Psoas muscle (tissue), 8 donors: ENCODE results near the gene ADCK1. TPM values are rescaled to one million over a fixed set of nuclear protein-coding genes. Genes with fewer than 3 reads are reported as not detected.

Source experiments
- ATAC-seq, 4 donors: fragments of 200-7000 bp; cut with Tn5 transposase; one replicate each; pipeline ENCODE4 v1.9.1; 2020; ENCODE audit warnings: moderate library complexity in 3 of 4, mild to moderate bottlenecking in 2 of 4
- DNase-seq, 2 donors: peaks; one replicate each; pipeline ENCODE4 v3.0.0-alpha.2; 2020
- H3K27ac ChIP-seq: fragments of 200-600 bp; one replicate; pipeline ENCODE4 v1.8.0; 2022
- H3K27me3 ChIP-seq, 3 donors: fragments of 200-600 bp in 1 of 3; one replicate each; pipeline versions ENCODE4 v1.6.1 to v1.8.0; 2013 to 2022; ENCODE audit warnings: low read length in 2 of 3, mild to moderate bottlenecking in 2 of 3, moderate library complexity in 1 of 3; ENCODE audit not compliant: insufficient read depth in 3 of 3
- H3K36me3 ChIP-seq, 2 donors: fragments of 200-600 bp in 1 of 2; one replicate each; pipeline versions ENCODE4 v1.6.1 to v1.8.0; 2013 to 2022; ENCODE audit warnings: low read depth in 1 of 2, mild to moderate bottlenecking in 1 of 2, moderate library complexity in 1 of 2; ENCODE audit not compliant: insufficient read depth in 1 of 2
- H3K4me1 ChIP-seq: fragments of 200-600 bp; one replicate; pipeline ENCODE4 v1.8.0; 2022
- H3K4me3 ChIP-seq: fragments of 200-600 bp; one replicate; pipeline ENCODE4 v1.8.0; 2022; ENCODE audit warnings: mild to moderate bottlenecking
- H3K9me3 ChIP-seq: fragments of 200-600 bp; one replicate; pipeline ENCODE4 v1.8.0; 2022
- WGBS, 3 donors: extraction: QIAGEN DNeasy Blood & Tissue Kit; methylation state at CpG; one replicate each; pipeline versions ENCODE4 v1.1.6 to v1.1.7; 2013; 5-methylcytosine and 5-hydroxymethylcytosine counted together
- intact Hi-C, 2 donors: fragments of 100-400 bp; cut with DNase I; formaldehyde crosslinking; loops; one replicate each; pipeline versions ENCODE4 v1.11.0 to v1.14.2; 2022
- polyA plus RNA-seq, 3 donors: library from polyadenylated mRNA; stranded (reverse); fragments of 200-250 nt; gene quantifications; one replicate each; pipeline ENCODE4 v1.2.3, GENCODE V29; 2013
- total RNA-seq, 4 donors: library from RNA; stranded (reverse); fragmentation: NEBNext Ultra II Directional in 2 of 4; extraction: Animal tissue kit (Norgen Biotek cat#: 25700) in 2 of 4; gene quantifications; one replicate each; pipeline versions ENCODE4 v1.2.1 to v1.2.4, GENCODE V29; 2021 to 2023
- TF ChIP-seq, protein P1 (sequence below): fragments of 200-600 bp; IDR thresholded peaks from one replicate; pipeline ENCODE4 v1.8.0; 2022; ENCODE audit warnings: antibody characterized with exemption
- donor health status: healthy with polysubstance abuse.
- donor health status: DM: no; HTN: no; CAD: no; lungs with moderate emphysema.
- donor health status: Bipolar disorder and iron deficiency.
- donor health status: healthy.
- donor health status: DM: yes; HTN: yes; CAD: no.
- donor health status: DM: no; HTN: no; CAD: no.
- donor health status: DM: no; HTN: no; CAD: no.
- donor health status: DM: yes; HTN: yes; CAD: no.

Gene ADCK1
- total and polyA plus RNA-seq, 7 donors: 3.8 to 9.1 (median 6.6) TPM

DNA sequence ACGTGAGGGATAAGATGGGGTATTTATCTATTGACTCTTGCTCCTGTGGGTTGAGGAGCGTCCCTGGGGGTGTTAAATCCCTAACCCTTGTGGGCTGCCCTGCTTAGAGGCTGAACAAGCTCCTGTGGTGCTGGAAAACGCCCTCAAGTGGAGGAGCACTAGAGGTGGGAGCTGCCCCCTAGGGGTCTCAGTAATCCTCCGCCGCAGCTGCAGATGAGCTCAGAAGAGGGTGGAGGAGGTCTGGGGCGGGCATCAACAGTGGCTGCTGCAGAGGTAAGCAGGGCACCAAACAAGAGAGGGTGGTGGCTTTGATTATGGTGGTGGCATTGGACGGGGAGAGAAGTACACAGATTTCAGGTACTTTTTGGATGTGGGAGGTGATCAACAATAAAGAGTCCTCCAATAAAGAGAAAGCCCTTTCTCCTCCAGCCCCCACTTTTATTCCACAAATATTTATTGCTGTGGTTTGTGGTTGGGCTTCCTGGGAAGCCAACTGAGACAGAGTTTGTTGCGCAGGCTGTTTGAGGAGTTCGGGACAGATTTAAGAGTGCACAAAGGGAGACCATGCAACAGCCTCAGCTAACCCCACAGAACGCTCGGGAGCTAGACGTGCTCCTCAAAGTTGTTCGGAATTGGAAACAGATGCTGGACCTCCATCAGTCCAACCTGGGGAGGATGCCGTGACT lies 179.9 kb downstream of the ADCK1 start:
- H3K4me3 ChIP-seq: no peak overlapping the region
- no peaks in the 10 kb centered on the region for H3K4me1 ChIP-seq
- intact Hi-C loops: no loop called here
- ATAC-seq (no peak), DNase-seq (no peak)
- no peaks in the 10 kb centered on the region for H3K9me3 ChIP-seq
- 60 to 62% (median 61%) methylated on average over 14 of the region's 14 CpGs for WGBS, 3 donors
- TF ChIP-seq, protein P1, sequence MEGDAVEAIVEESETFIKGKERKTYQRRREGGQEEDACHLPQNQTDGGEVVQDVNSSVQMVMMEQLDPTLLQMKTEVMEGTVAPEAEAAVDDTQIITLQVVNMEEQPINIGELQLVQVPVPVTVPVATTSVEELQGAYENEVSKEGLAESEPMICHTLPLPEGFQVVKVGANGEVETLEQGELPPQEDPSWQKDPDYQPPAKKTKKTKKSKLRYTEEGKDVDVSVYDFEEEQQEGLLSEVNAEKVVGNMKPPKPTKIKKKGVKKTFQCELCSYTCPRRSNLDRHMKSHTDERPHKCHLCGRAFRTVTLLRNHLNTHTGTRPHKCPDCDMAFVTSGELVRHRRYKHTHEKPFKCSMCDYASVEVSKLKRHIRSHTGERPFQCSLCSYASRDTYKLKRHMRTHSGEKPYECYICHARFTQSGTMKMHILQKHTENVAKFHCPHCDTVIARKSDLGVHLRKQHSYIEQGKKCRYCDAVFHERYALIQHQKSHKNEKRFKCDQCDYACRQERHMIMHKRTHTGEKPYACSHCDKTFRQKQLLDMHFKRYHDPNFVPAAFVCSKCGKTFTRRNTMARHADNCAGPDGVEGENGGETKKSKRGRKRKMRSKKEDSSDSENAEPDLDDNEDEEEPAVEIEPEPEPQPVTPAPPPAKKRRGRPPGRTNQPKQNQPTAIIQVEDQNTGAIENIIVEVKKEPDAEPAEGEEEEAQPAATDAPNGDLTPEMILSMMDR: no peak
- H3K27me3 ChIP-seq: peaks cover 0 to 27% (median 6%) of the 10 kb centered on the region in 3 donors
- no peaks in the 10 kb centered on the region for H3K36me3 ChIP-seq
- no peak overlapping the region for H3K27ac ChIP-seq

DNA sequence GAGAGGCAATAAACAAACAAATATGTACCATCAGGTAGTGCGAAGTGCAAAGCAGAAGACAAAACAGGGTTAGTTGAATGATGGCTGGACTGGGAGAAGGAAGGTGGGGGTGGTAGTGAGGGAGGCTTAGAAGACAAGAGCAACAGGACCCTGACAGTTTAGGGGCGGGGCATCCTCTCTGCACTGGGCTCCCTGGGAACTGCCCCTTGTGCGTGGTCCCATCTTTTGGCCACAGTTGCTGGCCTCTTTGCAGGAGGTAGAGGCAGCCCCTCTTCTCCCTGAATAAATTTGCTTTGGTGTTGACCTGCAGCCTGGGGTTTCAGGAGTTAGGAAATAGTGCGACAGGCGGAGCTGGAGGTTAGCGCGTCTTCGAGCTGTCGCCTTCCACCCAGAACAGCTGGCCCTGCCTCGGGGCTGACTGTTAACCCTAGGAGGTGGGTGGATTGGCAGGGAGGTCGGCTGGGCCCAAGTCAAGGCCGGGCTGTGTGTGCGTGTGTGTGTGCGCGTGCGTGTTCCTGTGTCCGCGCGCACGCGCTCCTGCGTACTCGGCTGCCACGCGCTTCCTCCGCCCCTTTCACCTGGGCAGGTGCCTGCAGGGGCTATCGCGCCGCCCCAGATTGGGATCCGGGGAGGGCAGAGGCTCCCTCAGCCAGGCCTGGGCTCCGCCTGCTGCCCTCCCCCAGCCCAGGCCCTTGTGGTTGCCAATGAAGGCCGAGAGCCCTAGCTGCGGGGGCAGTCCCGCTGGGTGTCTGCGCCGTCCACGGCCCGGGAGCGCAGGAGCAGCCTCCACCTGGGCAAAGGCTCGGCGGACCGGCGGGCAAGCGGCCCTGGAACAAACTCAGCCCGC lies 180.8 kb downstream of the ADCK1 start:
- intact Hi-C loops: no loop called here
- peak in 1 of 2 donors; percentile 19 for DNase-seq
- 5 to 9% (median 8%) methylated on average over 37 to 45 of the region's 45 CpGs for whole genome bisulfite sequencing, 3 donors

More for the DNA sequence above, 180.8 kb downstream of the ADCK1 start:
- Histone ChIP-seq H3K27me3 (peaks cover 0 to 27% (median 6%) of the 10 kb centered on the region in 3 donors), H3K36me3 (no peaks in the 10 kb centered on the region), H3K9me3 (no peaks in the 10 kb centered on the region), H3K27ac (no peak overlapping the region), H3K4me3 (peak overlapping the region; percentile 55), H3K4me1 (no peaks in the 10 kb centered on the region)
- peak in 1 of 4 donors; percentile 34 for ATAC-seq
- TF ChIP-seq, protein P1: no peak

Other genes with a start within 250 kb of the ADCK1 start
- gene SPTLC2, start 183.5 kb upstream of the ADCK1 start, total RNA-seq: 1 to 10 TPM; 5.8 to 9.0 (median 6.6) TPM
- 1 to 10 TPM; 2.4 to 5.5 (median 4.5) TPM for gene SPTLC2, start 183.5 kb upstream of the ADCK1 start, polyA plus RNA-seq
- 10 to 100 TPM in 2 of 4 donors, 1 to 10 TPM in 2; 7.7 to 14.9 (median 10.4) TPM for gene ALKBH1, start 92.1 kb upstream of the ADCK1 start, total RNA-seq
- gene ALKBH1, start 92.1 kb upstream of the ADCK1 start, polyA plus RNA-seq: 10 to 100 TPM in 1 of 3 donors, 1 to 10 TPM in 2; 8.7 to 17.6 (median 9.8) TPM
- gene SLIRP, start 92.0 kb upstream of the ADCK1 start, total RNA-seq: 100 to 1,000 TPM; 129 to 185 (median 143) TPM
- gene SLIRP, start 92.0 kb upstream of the ADCK1 start, polyA plus RNA-seq: 100 to 1,000 TPM; 457 to 578 (median 486) TPM
- 10 to 100 TPM; 50.4 to 95.0 (median 66.4) TPM for gene SNW1, start 39.0 kb upstream of the ADCK1 start, total RNA-seq
- 10 to 100 TPM; 49.2 to 83.7 (median 60.3) TPM for gene SNW1, start 39.0 kb upstream of the ADCK1 start, polyA plus RNA-seq